ENCODE results near the gene CPNE9.

DNA sequence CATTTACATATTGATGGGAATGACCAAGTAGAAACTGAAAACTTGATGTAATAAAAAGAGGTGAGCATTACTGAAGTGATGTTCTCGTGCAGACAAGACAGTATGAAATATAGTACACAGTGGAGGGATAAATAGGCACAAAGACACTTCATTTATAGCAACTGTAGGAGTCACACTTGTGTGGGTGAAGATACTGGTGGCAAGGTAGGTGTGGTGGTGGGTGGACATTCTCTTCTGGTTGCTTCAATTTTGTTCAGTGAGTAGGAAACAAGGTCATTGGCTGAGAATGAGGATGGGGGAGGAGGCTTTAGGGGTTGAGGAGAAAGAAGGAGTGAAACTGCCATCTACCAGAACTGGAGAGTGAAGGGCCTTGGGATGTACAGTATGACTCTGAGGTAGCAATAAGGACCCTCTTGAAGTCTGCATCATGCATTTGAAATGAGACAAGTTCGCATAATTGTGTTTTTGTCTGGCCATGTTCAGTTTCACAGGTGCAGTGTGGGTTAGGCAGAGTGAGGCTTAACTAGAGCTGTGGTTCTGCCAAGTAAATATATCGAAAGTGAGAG is 6.6 kb downstream of the CPNE9 start:
- TF ChIP-seq CTBP1 (IDR thresholded peaks at IDR 0.05; ENCODE audit: borderline replicate concordance) (no peak), ELF4 (IDR thresholded peaks at IDR 0.05) (no peak), SP1 (IDR thresholded peaks at IDR 0.05) (no peak)
- TF ChIP-seq, protein P1, sequence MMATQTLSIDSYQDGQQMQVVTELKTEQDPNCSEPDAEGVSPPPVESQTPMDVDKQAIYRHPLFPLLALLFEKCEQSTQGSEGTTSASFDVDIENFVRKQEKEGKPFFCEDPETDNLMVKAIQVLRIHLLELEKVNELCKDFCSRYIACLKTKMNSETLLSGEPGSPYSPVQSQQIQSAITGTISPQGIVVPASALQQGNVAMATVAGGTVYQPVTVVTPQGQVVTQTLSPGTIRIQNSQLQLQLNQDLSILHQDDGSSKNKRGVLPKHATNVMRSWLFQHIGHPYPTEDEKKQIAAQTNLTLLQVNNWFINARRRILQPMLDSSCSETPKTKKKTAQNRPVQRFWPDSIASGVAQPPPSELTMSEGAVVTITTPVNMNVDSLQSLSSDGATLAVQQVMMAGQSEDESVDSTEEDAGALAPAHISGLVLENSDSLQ (IDR thresholded peaks at IDR 0.05), result no peak
